Right kidney (tissue), 1 donor: ENCODE results near the gene TRIM15.

Source experiments
- DNase-seq: peaks from one replicate; pipeline ENCODE4 v3.0.0-alpha.2; 2016

TRIM15 gene

GRCh38 chr6:30145818-30146217 lies 17.5 kb upstream of the TRIM15 start:
- DNase-seq: no peak

- no peak for DNase-seq
These were observed 16.2 kb upstream of the TRIM15 start for GRCh38 chr6:30147096-30147495.

- DNase-seq: no peak
These were observed 14.1 kb upstream of the TRIM15 start for GRCh38 chr6:30149234-30149633.

GRCh38 chr6:30149858-30150550 lies 13.3 kb upstream of the TRIM15 start:
- DNase-seq: no peak

- no peak for DNase-seq
These were observed 12.5 kb upstream of the TRIM15 start for GRCh38 chr6:30150671-30151395.

- DNase-seq: no peak
These were observed 11.8 kb upstream of the TRIM15 start for GRCh38 chr6:30151580-30151979.

- no peak for DNase-seq
These were observed 11.2 kb upstream of the TRIM15 start for GRCh38 chr6:30152016-30152673.

GRCh38 chr6:30152910-30153610 lies 10.3 kb upstream of the TRIM15 start:
- no peak for DNase-seq

GRCh38 chr6:30154061-30154460 lies 9.3 kb upstream of the TRIM15 start:
- DNase-seq: no peak

- no peak for DNase-seq
These were observed 8.4 kb upstream of the TRIM15 start for GRCh38 chr6:30154709-30155519.

GRCh38 chr6:30155520-30156261 lies 7.7 kb upstream of the TRIM15 start:
- DNase-seq: no peak

GRCh38 chr6:30156262-30156599 lies 7.1 kb upstream of the TRIM15 start:
- DNase-seq: no peak

GRCh38 chr6:30156774-30157173 lies 6.6 kb upstream of the TRIM15 start:
- DNase-seq: no peak

GRCh38 chr6:30157581-30157980 lies 5.8 kb upstream of the TRIM15 start:
- DNase-seq: no peak

GRCh38 chr6:30157999-30158398 lies 5.3 kb upstream of the TRIM15 start:
- no peak for DNase-seq

- DNase-seq: no peak
These were observed 4.8 kb upstream of the TRIM15 start for GRCh38 chr6:30158475-30159040.

- DNase-seq: no peak
These were observed 3.1 kb upstream of the TRIM15 start for GRCh38 chr6:30160008-30160784.

GRCh38 chr6:30160785-30161531 lies 2.4 kb upstream of the TRIM15 start, which contains the start of gene TRIM10:
Gene TRIM10 (minus strand): TSS chr6:30161211. CDS start chr6:30160858, 353 bp downstream.
- DNase-seq: no peak
